ENCODE results near the gene ADGRD1. TPM values are rescaled to one million over a fixed set of nuclear protein-coding genes. Genes with fewer than 3 reads are reported as not detected.

ADGRD1 gene
- total and polyA plus RNA-seq, 2 of the 8 experiments (the other 6 are each of a cell fraction or from before 2014, with no cell fraction given) = 0.36 to 0.48 TPM

GRCh38 chr12:131153016-131153415 is 199.3 kb downstream of the ADGRD1 start (continued):
- no peak for TF ChIP-seq ATF2 (IDR thresholded peaks at IDR 0.05; ENCODE audit: low read length)

Measured in H1 (cell line).